CD4-positive, alpha-beta T cell (primary cell): Measurements from ENCODE around the gene SPSB1. TPM values are rescaled to one million over a fixed set of nuclear protein-coding genes. Genes with fewer than 3 reads are reported as not detected.

ENCODE experiments used
- ATAC-seq: fragments of 200-7000 bp; cut with Tn5 transposase; one replicate; pipeline ENCODE4 v1.10.0; 2022; ENCODE audit warnings: mild to moderate bottlenecking; ENCODE audit not compliant: poor library complexity
- CTCF ChIA-PET: fragments of 350-600 bp; sonication (Branson Sonifier 250); formaldehyde crosslinking; loops from one replicate; lab custom pipeline; 2021; ENCODE audit warnings: antibody characterized with exemption, inconsistent platforms; lab: Charles Lee
- POLR2A ChIA-PET: fragments of 350-600 bp; sonication (Branson Sonifier 250); formaldehyde crosslinking; loops from one replicate; lab custom pipeline; 2021; ENCODE audit warnings: antibody characterized with exemption, inconsistent platforms; lab: Charles Lee
- DNase-seq, 14 experiments: peaks; one replicate each; pipeline ENCODE4 v3.0.0-alpha.2; 2013 to 2020; ENCODE audit warnings: mixed read lengths in 2 of 14
- H3K27ac ChIP-seq, 2 donors: one replicate each; pipeline versions ENCODE4 v1.5.1 to v1.7.0; 2013; ENCODE audit warnings: low read length in 2 of 2, low read depth in 1 of 2, mild to moderate bottlenecking in 1 of 2
- H3K27me3 ChIP-seq, 2 experiments: 1 replicate in 1 of 2; 2 replicates in 1 of 2; pipeline versions ENCODE4 v1.6.1 to v1.7.0; 2013; ENCODE audit warnings: low read length in 2 of 2, control low read depth in 1 of 2, mild to moderate bottlenecking in 1 of 2, moderate library complexity in 1 of 2; ENCODE audit not compliant: insufficient read depth in 2 of 2, control insufficient read depth in 1 of 2
- H3K36me3 ChIP-seq: one replicate; pipeline ENCODE4 v1.6.1; 2013; ENCODE audit warnings: low read length, control low read depth; ENCODE audit not compliant: insufficient read depth
- H3K4me1 ChIP-seq: one replicate; pipeline ENCODE4 v1.6.1; 2013; ENCODE audit warnings: low read length, control low read depth; ENCODE audit not compliant: insufficient read depth
- H3K4me3 ChIP-seq: one replicate; pipeline ENCODE4 v1.5.1; 2013; ENCODE audit warnings: mild to moderate bottlenecking, low read length, moderate library complexity
- H3K9me3 ChIP-seq, 2 experiments: 1 replicate in 1 of 2; 2 replicates in 1 of 2; pipeline versions ENCODE4 v1.6.1 to v1.7.0; 2013; ENCODE audit warnings: low read length in 2 of 2, mild to moderate bottlenecking in 2 of 2, control low read depth in 1 of 2, moderate library complexity in 1 of 2; ENCODE audit not compliant: control insufficient read depth in 1 of 2, insufficient read depth in 1 of 2
- H3K27ac Mint-ChIP-seq: one replicate; pipeline ENCODE4 v1.8.0; 2020; ENCODE audit warnings: mixed read lengths
- H3K27me3 Mint-ChIP-seq: one replicate; pipeline ENCODE4 v1.8.0; 2021; ENCODE audit warnings: mixed read lengths
- H3K36me3 Mint-ChIP-seq: one replicate; pipeline ENCODE4 v1.8.0; 2021; ENCODE audit warnings: low read depth, mixed read lengths
- H3K4me1 Mint-ChIP-seq: one replicate; pipeline ENCODE4 v1.8.0; 2021; ENCODE audit warnings: low read depth, mixed read lengths
- H3K4me3 Mint-ChIP-seq: one replicate; pipeline ENCODE4 v1.8.0; 2020; ENCODE audit warnings: mild to moderate bottlenecking, mixed read lengths
- H3K9me3 Mint-ChIP-seq: one replicate; pipeline ENCODE4 v1.8.0; 2020; ENCODE audit warnings: mixed read lengths
- intact Hi-C, 2 experiments: fragments of 100-400 bp; cut with DNase I in 1 of 2; cut with micrococcal nuclease in 1 of 2; formaldehyde crosslinking; loops; one replicate each; pipeline versions ENCODE4 v1.15.1 to v1.9.0; 2023 to 2025; cut with DNase I, micrococcal nuclease
- total RNA-seq, 174 experiments: library from RNA in 2 of 174; stranded (reverse) in 2 of 174; gene quantifications; one replicate each; pipeline ENCODE4 v1.2.3 and lab custom pipeline; 2021 to 2026
- TF ChIP-seq, protein P1 (sequence below): fragments of 200-600 bp; IDR thresholded peaks from one replicate; pipeline ENCODE4 v1.8.0; 2022; ENCODE audit warnings: antibody characterized with exemption, mild to moderate bottlenecking

Gene SPSB1
- total RNA-seq, 2 experiments from 2014 or later: 1.9 to 2.3 TPM

GRCh38 chr1:9376886-9377333 lies 84.2 kb downstream of the SPSB1 start:
- POLR2A ChIA-PET: no interaction called here
- no peak overlapping the region for H3K4me3 Mint-ChIP-seq

DNA sequence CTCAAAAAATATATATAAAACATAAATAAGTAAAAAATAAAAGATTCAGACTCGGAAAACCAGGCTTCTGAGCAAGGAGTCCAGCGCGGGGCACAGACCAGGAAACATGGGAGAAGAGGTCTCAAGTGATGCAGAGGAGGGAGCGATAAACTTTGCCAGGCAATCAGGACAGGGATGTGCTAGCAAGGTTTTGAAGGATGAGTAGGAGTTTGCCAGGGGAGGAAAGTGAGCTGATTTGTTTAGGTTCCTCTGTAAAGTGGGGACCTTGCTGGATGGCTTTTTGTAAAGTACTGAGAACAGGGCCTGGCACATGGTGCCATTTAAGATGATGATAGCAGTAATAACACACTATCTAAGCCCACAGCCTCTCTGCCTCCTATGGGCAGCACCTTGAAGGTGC lies 86.1 kb downstream of the SPSB1 start:
- ATAC-seq: no peak
- H3K36me3 Mint-ChIP-seq: no peaks in the 10 kb centered on the region

More at GRCh38 chr1:9376886-9377333, 84.2 kb downstream of the SPSB1 start:
- no peaks in the 10 kb centered on the region for H3K36me3 Mint-ChIP-seq
- no peak overlapping the region for H3K27ac Mint-ChIP-seq
- CTCF ChIA-PET: no interaction called here
- Histone ChIP-seq H3K4me3 (no peak overlapping the region), H3K27ac (no peak overlapping the region), H3K9me3 (no peaks in the 10 kb centered on the region), H3K4me1 (no peaks in the 10 kb centered on the region), H3K36me3 (no peaks in the 10 kb centered on the region), H3K27me3 (no peaks in the 10 kb centered on the region)
- TF ChIP-seq, protein P1, sequence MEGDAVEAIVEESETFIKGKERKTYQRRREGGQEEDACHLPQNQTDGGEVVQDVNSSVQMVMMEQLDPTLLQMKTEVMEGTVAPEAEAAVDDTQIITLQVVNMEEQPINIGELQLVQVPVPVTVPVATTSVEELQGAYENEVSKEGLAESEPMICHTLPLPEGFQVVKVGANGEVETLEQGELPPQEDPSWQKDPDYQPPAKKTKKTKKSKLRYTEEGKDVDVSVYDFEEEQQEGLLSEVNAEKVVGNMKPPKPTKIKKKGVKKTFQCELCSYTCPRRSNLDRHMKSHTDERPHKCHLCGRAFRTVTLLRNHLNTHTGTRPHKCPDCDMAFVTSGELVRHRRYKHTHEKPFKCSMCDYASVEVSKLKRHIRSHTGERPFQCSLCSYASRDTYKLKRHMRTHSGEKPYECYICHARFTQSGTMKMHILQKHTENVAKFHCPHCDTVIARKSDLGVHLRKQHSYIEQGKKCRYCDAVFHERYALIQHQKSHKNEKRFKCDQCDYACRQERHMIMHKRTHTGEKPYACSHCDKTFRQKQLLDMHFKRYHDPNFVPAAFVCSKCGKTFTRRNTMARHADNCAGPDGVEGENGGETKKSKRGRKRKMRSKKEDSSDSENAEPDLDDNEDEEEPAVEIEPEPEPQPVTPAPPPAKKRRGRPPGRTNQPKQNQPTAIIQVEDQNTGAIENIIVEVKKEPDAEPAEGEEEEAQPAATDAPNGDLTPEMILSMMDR: no peak
- DNase-seq (no peak), ATAC-seq (no peak)
- H3K27me3 Mint-ChIP-seq: no peaks in the 10 kb centered on the region
- intact Hi-C loops: no loop called here
- H3K4me1 Mint-ChIP-seq: no peaks in the 10 kb centered on the region
- H3K9me3 Mint-ChIP-seq: no peaks in the 10 kb centered on the region

GRCh38 chr1:9380711-9381110 lies 88.0 kb downstream of the SPSB1 start:
- CTCF ChIA-PET: no interaction called here
- Mint-ChIP-seq H3K36me3 (no peaks in the 10 kb centered on the region), H3K9me3 (no peaks in the 10 kb centered on the region), H3K27ac (no peak overlapping the region), H3K27me3 (no peaks in the 10 kb centered on the region), H3K4me1 (no peaks in the 10 kb centered on the region), H3K4me3 (no peak overlapping the region)
- intact Hi-C loops: no loop called here
- H3K4me3 ChIP-seq: no peak overlapping the region
- H3K4me1 ChIP-seq: no peaks in the 10 kb centered on the region
- no peaks in the 10 kb centered on the region for H3K36me3 ChIP-seq
- POLR2A ChIA-PET: no interaction called here
- ATAC-seq (no peak), DNase-seq (no peak)
- TF ChIP-seq, protein P1: no peak
- H3K27ac ChIP-seq: no peak overlapping the region
- no peaks in the 10 kb centered on the region for H3K27me3 ChIP-seq
- no peaks in the 10 kb centered on the region for H3K9me3 ChIP-seq

More for the DNA sequence above, 86.1 kb downstream of the SPSB1 start:
- ChIA-PET POLR2A (no interaction called here), CTCF (interaction anchor here (0.9 kb wide), 1 partner anchor 89 kb away, joined by 3 read pairs; no protein-coding TSS in a partner anchor)
- Histone ChIP-seq H3K27ac (no peak overlapping the region), H3K27me3 (no peaks in the 10 kb centered on the region), H3K4me3 (no peak overlapping the region), H3K4me1 (no peaks in the 10 kb centered on the region), H3K36me3 (no peaks in the 10 kb centered on the region), H3K9me3 (no peaks in the 10 kb centered on the region)
- Mint-ChIP-seq H3K4me1 (no peaks in the 10 kb centered on the region), H3K4me3 (no peak overlapping the region), H3K9me3 (no peaks in the 10 kb centered on the region), H3K27ac (no peak overlapping the region), H3K27me3 (no peaks in the 10 kb centered on the region)
- TF ChIP-seq, protein P1: no peak
- no peak for DNase-seq
- intact Hi-C loops: no loop called here
